GM21367 (cell line): ENCODE data around the gene TRIP11.

Experiments
- ATAC-seq: cut with Tn5 transposase; IDR thresholded peaks from one replicate; pipeline ENCODE4 v1.9.1; 2021; ENCODE audit not compliant: unreplicated experiment

Gene TRIP11

GRCh38 chr14:91961297-91962220 is 78.3 kb downstream of the TRIP11 start:
- no peak for ATAC-seq

- ATAC-seq, result no peak
These were observed 82.0 kb downstream of the TRIP11 start for GRCh38 chr14:91957876-91958313.

GRCh38 chr14:91956616-91957015 is 83.2 kb downstream of the TRIP11 start:
- ATAC-seq, result no peak

GRCh38 chr14:91955168-91955567 is 84.7 kb downstream of the TRIP11 start:
- ATAC-seq, result no peak

GRCh38 chr14:91953170-91953985 is 86.5 kb downstream of the TRIP11 start:
- no peak for ATAC-seq

GRCh38 chr14:91947475-91948184 is 92.2 kb downstream of the TRIP11 start, which contains the start of gene FBLN5:
FBLN5 (minus strand) TSS chr14:91947694; CDS start chr14:91947229, 465 bp downstream.
- ATAC-seq, result no peak

- no peak for ATAC-seq
These were observed 93.0 kb downstream of the TRIP11 start for GRCh38 chr14:91946622-91947474.

GRCh38 chr14:91945751-91946621 is 93.9 kb downstream of the TRIP11 start:
- ATAC-seq, result no peak

- ATAC-seq, result no peak
These were observed 96.9 kb downstream of the TRIP11 start for GRCh38 chr14:91942946-91943345.

- ATAC-seq, result no peak
These were observed 97.7 kb downstream of the TRIP11 start for GRCh38 chr14:91942128-91942527.

- no peak for ATAC-seq
These were observed 99.7 kb downstream of the TRIP11 start for GRCh38 chr14:91940209-91940608.

- no peak for ATAC-seq
These were observed 104.3 kb downstream of the TRIP11 start for GRCh38 chr14:91935586-91935985.

- ATAC-seq, result no peak
These were observed 105.1 kb downstream of the TRIP11 start for GRCh38 chr14:91934554-91935285.

GRCh38 chr14:91931478-91932088 is 108.3 kb downstream of the TRIP11 start:
- no peak for ATAC-seq

- no peak for ATAC-seq
These were observed 110.2 kb downstream of the TRIP11 start for GRCh38 chr14:91929700-91930099.

- no peak for ATAC-seq
These were observed 112.1 kb downstream of the TRIP11 start for GRCh38 chr14:91927800-91928199.

GRCh38 chr14:91927191-91927590 is 112.7 kb downstream of the TRIP11 start:
- ATAC-seq, result no peak
